ENCODE results near the gene RASSF3.

The RASSF3 gene

DNA sequence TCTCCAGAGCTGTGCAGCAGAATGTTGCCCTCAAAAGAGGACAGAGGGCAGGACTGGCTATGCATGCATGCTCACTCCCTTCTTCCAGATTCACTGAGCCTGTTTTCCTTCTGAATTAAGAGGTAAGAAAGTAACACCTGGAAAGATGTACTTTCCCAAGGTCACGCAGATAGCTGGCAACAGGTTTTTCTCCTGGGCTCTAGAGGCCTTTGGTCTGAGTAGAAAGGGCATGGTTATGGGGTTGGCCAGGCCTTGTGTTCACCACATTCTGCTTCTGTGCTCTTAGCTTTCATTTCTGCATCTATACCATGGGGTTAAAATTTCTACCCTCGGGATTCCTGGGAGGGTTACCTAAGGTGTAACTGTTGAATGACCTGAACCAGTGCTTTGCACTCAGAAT lies 57.5 kb downstream of the RASSF3 start:
- no peak for DNase-seq (ENCODE audit: low read depth, low spot score)
- in situ Hi-C loops (cut with HindIII; ENCODE audit: low sequenced_read_pairs) = no loop called here
- TF ChIP-seq, protein P1, sequence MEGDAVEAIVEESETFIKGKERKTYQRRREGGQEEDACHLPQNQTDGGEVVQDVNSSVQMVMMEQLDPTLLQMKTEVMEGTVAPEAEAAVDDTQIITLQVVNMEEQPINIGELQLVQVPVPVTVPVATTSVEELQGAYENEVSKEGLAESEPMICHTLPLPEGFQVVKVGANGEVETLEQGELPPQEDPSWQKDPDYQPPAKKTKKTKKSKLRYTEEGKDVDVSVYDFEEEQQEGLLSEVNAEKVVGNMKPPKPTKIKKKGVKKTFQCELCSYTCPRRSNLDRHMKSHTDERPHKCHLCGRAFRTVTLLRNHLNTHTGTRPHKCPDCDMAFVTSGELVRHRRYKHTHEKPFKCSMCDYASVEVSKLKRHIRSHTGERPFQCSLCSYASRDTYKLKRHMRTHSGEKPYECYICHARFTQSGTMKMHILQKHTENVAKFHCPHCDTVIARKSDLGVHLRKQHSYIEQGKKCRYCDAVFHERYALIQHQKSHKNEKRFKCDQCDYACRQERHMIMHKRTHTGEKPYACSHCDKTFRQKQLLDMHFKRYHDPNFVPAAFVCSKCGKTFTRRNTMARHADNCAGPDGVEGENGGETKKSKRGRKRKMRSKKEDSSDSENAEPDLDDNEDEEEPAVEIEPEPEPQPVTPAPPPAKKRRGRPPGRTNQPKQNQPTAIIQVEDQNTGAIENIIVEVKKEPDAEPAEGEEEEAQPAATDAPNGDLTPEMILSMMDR (IDR thresholded peaks at IDR 0.05; ENCODE audit: low read depth, low read length) = no peak

DNA sequence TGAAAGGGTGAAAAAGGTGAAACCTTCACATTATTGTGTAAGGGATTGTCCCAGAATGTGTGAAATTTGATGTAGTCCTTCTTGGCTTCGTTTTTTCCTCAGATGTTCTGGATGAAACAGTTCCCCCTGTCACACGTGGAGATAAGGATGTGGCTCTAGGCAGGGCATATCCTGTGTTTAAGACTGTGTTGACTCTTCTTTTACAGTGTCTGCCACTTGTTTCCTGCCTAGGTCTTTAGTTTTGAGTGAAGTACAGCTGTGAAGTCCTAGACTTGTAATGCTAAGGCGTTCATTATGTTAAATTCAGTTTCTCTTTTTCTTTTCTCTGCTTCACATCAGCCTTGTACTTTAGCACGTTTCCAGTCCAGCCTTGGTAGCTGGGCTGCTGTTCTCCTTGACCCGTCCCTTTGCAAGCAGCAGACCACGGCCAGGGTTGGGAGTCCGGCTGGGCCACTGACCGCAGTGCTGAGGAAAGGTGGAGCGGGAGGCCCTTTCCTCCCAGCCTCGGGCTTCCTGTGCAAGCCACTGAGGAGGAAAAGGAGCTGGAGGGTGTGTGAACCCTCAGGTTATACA lies 59.1 kb downstream of the RASSF3 start:
- no peak overlapping the region for H3K4me3 ChIP-seq (ENCODE audit: low read depth, low read length)
- TF ChIP-seq, protein P1 (IDR thresholded peaks at IDR 0.05; ENCODE audit: low read depth, low read length) = no peak
- in situ Hi-C loops (cut with HindIII; ENCODE audit: low sequenced_read_pairs) = no loop called here
- DNase-seq (ENCODE audit: low read depth, low spot score) = peak; percentile 16

More for the DNA sequence above, 57.5 kb downstream of the RASSF3 start:
- no peak overlapping the region for H3K4me3 ChIP-seq (ENCODE audit: low read depth, low read length)

DNA sequence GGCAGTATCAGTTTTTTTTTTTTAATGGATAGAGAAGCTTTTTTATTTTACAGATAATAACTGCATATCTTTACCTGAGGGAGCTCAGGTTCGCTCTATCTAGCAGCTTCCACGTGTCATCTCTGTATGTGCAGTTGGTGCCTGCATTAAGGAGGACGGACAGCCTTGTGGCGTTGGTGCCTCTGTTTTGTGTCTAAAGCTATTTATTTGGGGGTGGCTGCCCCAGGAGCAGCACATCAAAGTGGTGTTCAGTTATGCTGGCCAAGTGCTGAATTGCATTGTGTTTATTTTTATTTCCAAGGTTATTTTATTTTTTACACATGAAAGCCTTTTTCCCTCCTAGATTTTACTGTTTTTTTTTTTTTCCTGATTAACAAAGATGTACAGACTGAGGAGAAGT lies 59.7 kb downstream of the RASSF3 start:
- H3K4me3 ChIP-seq (ENCODE audit: low read depth, low read length) = no peak overlapping the region
- in situ Hi-C loops (cut with HindIII; ENCODE audit: low sequenced_read_pairs) = no loop called here
- TF ChIP-seq, protein P1 (IDR thresholded peaks at IDR 0.05; ENCODE audit: low read depth, low read length) = no peak
- no peak for DNase-seq (ENCODE audit: low read depth, low spot score)

DNA sequence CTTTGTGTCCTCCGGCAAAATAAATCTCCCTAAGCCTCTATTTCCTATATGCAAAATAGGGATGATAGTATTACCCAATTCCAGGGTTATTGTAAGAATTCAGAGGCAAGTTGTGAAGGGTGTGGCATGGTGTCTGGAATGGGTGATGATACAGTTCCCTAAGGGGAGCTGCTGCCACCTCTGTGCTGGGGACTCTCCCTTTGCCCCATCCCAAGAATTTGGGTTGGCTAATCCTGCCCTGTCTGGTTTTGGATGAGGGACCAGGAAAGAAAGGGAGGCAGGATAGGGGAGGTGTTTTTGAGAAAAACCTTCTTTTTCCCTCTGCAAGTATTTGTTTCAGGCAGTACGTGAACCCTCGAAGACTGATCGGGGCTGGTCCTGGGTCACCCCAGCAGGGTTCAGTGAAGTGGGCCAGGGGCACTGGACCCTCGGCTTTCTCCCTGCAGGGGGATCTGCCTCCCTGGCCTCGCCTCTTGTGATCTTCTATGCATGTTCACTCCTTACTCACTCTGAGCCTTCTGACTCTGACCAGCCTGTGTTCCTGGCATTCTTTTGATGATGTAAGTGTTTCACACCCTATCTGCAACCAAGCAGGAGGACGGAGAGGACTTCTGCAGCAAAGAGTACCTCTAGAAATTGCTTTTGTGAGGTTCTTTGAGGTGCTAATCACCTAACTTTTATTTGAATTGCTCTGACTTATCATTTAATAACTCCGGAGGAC lies 60.8 kb downstream of the RASSF3 start:
- in situ Hi-C loops (cut with HindIII; ENCODE audit: low sequenced_read_pairs) = no loop called here
- TF ChIP-seq, protein P1 (IDR thresholded peaks at IDR 0.05; ENCODE audit: low read depth, low read length) = no peak
- H3K4me3 ChIP-seq (ENCODE audit: low read depth, low read length) = no peak overlapping the region
- DNase-seq (ENCODE audit: low read depth, low spot score) = peak; percentile 63

DNA sequence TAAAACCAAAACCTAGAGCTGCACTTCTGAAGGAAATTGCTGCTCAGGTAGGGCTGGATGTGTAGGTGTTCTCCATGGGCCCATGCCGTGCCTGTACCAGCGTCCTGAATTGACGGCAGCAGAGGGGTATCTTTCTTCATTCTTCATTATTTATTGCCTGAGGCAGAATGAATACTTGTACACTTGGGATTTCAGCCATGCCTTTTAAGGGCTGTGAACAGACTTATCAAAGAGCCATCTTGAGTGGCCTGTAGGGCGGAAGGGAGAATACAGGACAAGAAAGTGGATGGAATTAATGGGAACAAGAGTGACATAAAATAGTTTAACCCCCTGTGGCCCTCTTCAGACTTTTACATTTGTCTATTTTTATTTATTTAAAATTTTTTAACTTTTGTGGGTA lies 61.4 kb downstream of the RASSF3 start:
- H3K4me3 ChIP-seq (ENCODE audit: low read depth, low read length) = no peak overlapping the region
- TF ChIP-seq, protein P1 (IDR thresholded peaks at IDR 0.05; ENCODE audit: low read depth, low read length) = no peak
- in situ Hi-C loops (cut with HindIII; ENCODE audit: low sequenced_read_pairs) = no loop called here
- no peak for DNase-seq (ENCODE audit: low read depth, low spot score)

DNA sequence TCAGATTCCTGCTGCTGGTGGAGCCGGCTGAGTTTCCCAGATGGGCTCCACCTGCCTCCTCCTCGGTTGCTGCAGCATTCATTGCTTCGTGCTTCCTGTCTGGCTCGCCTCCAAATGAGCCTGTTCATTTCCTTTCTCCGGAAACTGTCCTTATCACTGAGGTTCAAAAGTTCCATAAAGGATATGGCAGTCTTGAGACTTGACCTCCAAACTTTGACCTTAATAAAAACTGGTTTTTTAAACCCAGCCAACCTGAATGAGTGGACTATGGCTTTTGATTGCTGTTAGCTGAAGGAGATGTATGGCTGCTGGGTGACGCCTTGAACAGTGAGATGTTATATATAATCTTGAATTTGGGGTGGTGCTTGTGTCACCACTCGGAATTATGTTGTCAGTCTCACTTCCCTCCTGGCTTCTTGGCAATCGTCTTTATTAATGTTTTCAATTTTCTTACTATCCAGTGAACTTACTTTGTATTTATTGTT lies 62.7 kb downstream of the RASSF3 start:
- DNase-seq (ENCODE audit: low read depth, low spot score) = peak; percentile 29
- TF ChIP-seq, protein P1 (IDR thresholded peaks at IDR 0.05; ENCODE audit: low read depth, low read length) = no peak
- H3K4me3 ChIP-seq (ENCODE audit: low read depth, low read length) = no peak overlapping the region
- in situ Hi-C loops (cut with HindIII; ENCODE audit: low sequenced_read_pairs) = no loop called here
